Activated CD8-positive, alpha-beta memory T cell treated with anti-CD3 and anti-CD28 coated beads, Interleukin-2, amount 50 U/mL, for 1 hour (primary cell): ENCODE data around the gene STARD9.
"Not testable (repeated sequence)": the region's sequence is repeated elsewhere in the genome, so short reads cannot be mapped to it uniquely, and the experiment has no call there.

Source experiments
- DNase-seq: peaks from one replicate; pipeline ENCODE4 v3.0.0-alpha.2; 2020; ENCODE audit errors: extremely low read depth

The STARD9 gene

GRCh38 chr15:42627485-42627884 lies 52.1 kb downstream of the STARD9 start:
- DNase-seq: no peak

- no peak for DNase-seq
These were observed 53.4 kb downstream of the STARD9 start for GRCh38 chr15:42628761-42629160.

GRCh38 chr15:42632105-42632675 lies 56.8 kb downstream of the STARD9 start:
- no peak for DNase-seq

GRCh38 chr15:42640109-42640508 lies 64.7 kb downstream of the STARD9 start:
- DNase-seq: no peak

- DNase-seq: peak; percentile 10
These were observed 75.0 kb downstream of the STARD9 start for GRCh38 chr15:42650208-42651066.

- no peak for DNase-seq
These were observed 90.4 kb downstream of the STARD9 start for GRCh38 chr15:42665827-42666226.

GRCh38 chr15:42667855-42668254 lies 92.4 kb downstream of the STARD9 start:
- no peak for DNase-seq

- DNase-seq: no peak
These were observed 95.0 kb downstream of the STARD9 start for GRCh38 chr15:42670451-42670850.

- no peak for DNase-seq
These were observed 97.0 kb downstream of the STARD9 start for GRCh38 chr15:42672444-42672843.

- no peak for DNase-seq
These were observed 99.1 kb downstream of the STARD9 start for GRCh38 chr15:42674472-42674871.

GRCh38 chr15:42675021-42675420 lies 99.6 kb downstream of the STARD9 start:
- no peak for DNase-seq

- no peak for DNase-seq
These were observed 104.1 kb downstream of the STARD9 start for GRCh38 chr15:42679285-42680141.

GRCh38 chr15:42680142-42680482 lies 104.7 kb downstream of the STARD9 start:
- not testable (repeated sequence) for DNase-seq

- no peak for DNase-seq
These were observed 105.7 kb downstream of the STARD9 start for GRCh38 chr15:42681119-42681518.

GRCh38 chr15:42686281-42686680 lies 110.9 kb downstream of the STARD9 start:
- no peak for DNase-seq

- no peak for DNase-seq
These were observed 112.3 kb downstream of the STARD9 start for GRCh38 chr15:42687740-42688139.

GRCh38 chr15:42688301-42688700 lies 112.9 kb downstream of the STARD9 start:
- no peak for DNase-seq

- DNase-seq: no peak
These were observed 115.9 kb downstream of the STARD9 start for GRCh38 chr15:42691308-42691707.

GRCh38 chr15:42691770-42692169 lies 116.4 kb downstream of the STARD9 start:
- DNase-seq: no peak

- no peak for DNase-seq
These were observed 117.1 kb downstream of the STARD9 start for GRCh38 chr15:42692536-42692935.

- no peak for DNase-seq
These were observed 117.6 kb downstream of the STARD9 start for GRCh38 chr15:42692997-42693396.

GRCh38 chr15:42693496-42693895 lies 118.1 kb downstream of the STARD9 start:
- no peak for DNase-seq

- DNase-seq: no peak
These were observed 118.5 kb downstream of the STARD9 start for GRCh38 chr15:42693942-42694341.
